ENCODE measurements around the gene TTC27. TPM values are rescaled to one million over a fixed set of nuclear protein-coding genes. Genes with fewer than 3 reads are reported as not detected.

TTC27 gene
- total RNA-seq, 4 donors from 2014 or later: 11.0 to 16.4 (median 11.3) TPM

- no peak for DNase-seq (ENCODE audit: low spot score in 2 of 2)
- no peak overlapping the region for H3K4me3 ChIP-seq (ENCODE audit: low read depth, poor library complexity, severe bottlenecking)
- no peak for TF ChIP-seq POLR2A (IDR thresholded peaks at IDR 0.05)
- no peak for TF ChIP-seq CTCF (IDR thresholded peaks at IDR 0.05)
- intact Hi-C loops (cut with DNase I; ENCODE audit: low total_unique reads): no loop called here
- 72 to 85% methylated on average over 5 of the region's 5 CpGs for WGBS, 2 donors
Measured at GRCh38 chr2:32836933-32837332, 209.1 kb downstream of the TTC27 start.

- H3K4me3 ChIP-seq (ENCODE audit: low read depth, poor library complexity, severe bottlenecking): no peak overlapping the region
- intact Hi-C loops (cut with DNase I; ENCODE audit: low total_unique reads): no loop called here
- TF ChIP-seq CTCF (IDR thresholded peaks at IDR 0.05) (no peak), POLR2A (IDR thresholded peaks at IDR 0.05) (no peak)
- no peak for DNase-seq (ENCODE audit: low spot score in 2 of 2)
- 79 to 86% methylated on average over 7 of the region's 7 CpGs for WGBS, 2 donors
Measured at GRCh38 chr2:32838418-32838817, 210.6 kb downstream of the TTC27 start.

- intact Hi-C loops (cut with DNase I; ENCODE audit: low total_unique reads): no loop called here
- 72 to 80% methylated on average over 4 of the region's 4 CpGs for WGBS, 2 donors
- H3K4me3 ChIP-seq (ENCODE audit: low read depth, poor library complexity, severe bottlenecking): no peak overlapping the region
- TF ChIP-seq CTCF (IDR thresholded peaks at IDR 0.05): no peak
- TF ChIP-seq POLR2A (IDR thresholded peaks at IDR 0.05): no peak
- DNase-seq (ENCODE audit: low spot score in 2 of 2): no peak
Measured at GRCh38 chr2:32838949-32839348, 211.1 kb downstream of the TTC27 start.

GRCh38 chr2:32841931-32842898 lies 214.4 kb downstream of the TTC27 start:
- DNase-seq (ENCODE audit: low spot score in 2 of 2): no peak
- no peak for TF ChIP-seq CTCF (IDR thresholded peaks at IDR 0.05)
- no peak for TF ChIP-seq POLR2A (IDR thresholded peaks at IDR 0.05)
- no peak overlapping the region for H3K4me3 ChIP-seq (ENCODE audit: low read depth, poor library complexity, severe bottlenecking)
- intact Hi-C loops (cut with DNase I; ENCODE audit: low total_unique reads): no loop called here
- WGBS, 2 donors: 77 to 82% methylated on average over 11 of the region's 11 CpGs

- H3K4me3 ChIP-seq (ENCODE audit: low read depth, poor library complexity, severe bottlenecking): no peak overlapping the region
- no peak for DNase-seq (ENCODE audit: low spot score in 2 of 2)
- intact Hi-C loops (cut with DNase I; ENCODE audit: low total_unique reads): no loop called here
- TF ChIP-seq CTCF (IDR thresholded peaks at IDR 0.05): no peak
- no peak for TF ChIP-seq POLR2A (IDR thresholded peaks at IDR 0.05)
- WGBS, 2 donors: 97 to 100% methylated on average over 1 of the region's 1 CpG
Measured at GRCh38 chr2:32843699-32844098, 215.8 kb downstream of the TTC27 start.

Measured in lower leg skin (tissue), 4 donors.